IPS-18c (cell line): ENCODE measurements around the gene TSPAN31.
"Not testable (repeated sequence)": the region's sequence is repeated elsewhere in the genome, so short reads cannot be mapped to it uniquely, and the experiment has no call there.

Experiments
- H3K4me3 ChIP-seq: 2 replicates; pipeline ENCODE4 v1.7.0; 2013; ENCODE audit warnings: low read depth, mild to moderate bottlenecking, low read length, moderate library complexity; ENCODE audit not compliant: insufficient read depth
- H3K9me3 ChIP-seq: one replicate; pipeline ENCODE4 v1.6.1; 2013; ENCODE audit warnings: mild to moderate bottlenecking, low read length, moderate library complexity; ENCODE audit not compliant: control insufficient read depth, insufficient read depth

The TSPAN31 gene

DNA sequence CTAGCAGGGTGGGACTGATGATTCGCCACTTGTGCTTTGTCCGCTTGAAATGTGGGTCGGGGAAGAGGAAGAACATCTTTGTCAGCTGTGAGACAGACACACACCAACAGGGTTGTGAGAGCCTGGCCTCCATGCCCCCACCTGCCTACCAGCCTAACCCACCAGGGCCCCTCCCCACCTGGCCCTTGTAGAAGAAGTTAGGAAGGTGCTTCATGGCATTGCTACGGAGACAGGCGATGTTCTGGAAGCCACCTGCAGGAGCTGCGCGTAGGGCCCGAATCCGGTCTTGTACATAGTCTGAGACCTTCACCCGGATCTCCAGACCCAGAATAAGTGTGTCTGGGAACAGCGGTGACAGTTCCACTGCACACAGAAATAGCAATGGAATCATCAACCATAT is 24.8 kb downstream of the TSPAN31 start:
- Histone ChIP-seq H3K4me3 (no peak overlapping the region), H3K9me3 (no peaks in the 10 kb centered on the region)

DNA sequence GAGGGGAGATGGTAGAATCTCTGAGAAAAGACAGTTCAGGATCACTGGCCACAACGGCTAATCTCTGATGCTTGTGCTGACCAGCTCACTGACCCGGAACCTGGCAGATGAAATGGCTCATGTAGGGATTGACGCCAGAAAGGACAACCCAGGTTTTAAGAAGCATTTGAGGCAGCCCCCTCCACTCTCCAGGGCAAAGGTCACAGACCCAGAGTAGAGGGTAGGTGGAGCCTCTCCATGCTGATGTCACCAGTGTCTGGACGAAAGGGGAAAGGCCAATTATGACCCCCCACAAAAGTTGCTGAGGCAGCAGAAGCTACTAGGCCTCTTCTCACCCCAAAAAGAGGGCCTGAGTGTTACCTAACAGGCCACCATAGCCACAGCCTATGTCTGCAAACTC is 25.9 kb downstream of the TSPAN31 start:
- H3K9me3 ChIP-seq = no peaks in the 10 kb centered on the region
- no peak overlapping the region for H3K4me3 ChIP-seq

DNA sequence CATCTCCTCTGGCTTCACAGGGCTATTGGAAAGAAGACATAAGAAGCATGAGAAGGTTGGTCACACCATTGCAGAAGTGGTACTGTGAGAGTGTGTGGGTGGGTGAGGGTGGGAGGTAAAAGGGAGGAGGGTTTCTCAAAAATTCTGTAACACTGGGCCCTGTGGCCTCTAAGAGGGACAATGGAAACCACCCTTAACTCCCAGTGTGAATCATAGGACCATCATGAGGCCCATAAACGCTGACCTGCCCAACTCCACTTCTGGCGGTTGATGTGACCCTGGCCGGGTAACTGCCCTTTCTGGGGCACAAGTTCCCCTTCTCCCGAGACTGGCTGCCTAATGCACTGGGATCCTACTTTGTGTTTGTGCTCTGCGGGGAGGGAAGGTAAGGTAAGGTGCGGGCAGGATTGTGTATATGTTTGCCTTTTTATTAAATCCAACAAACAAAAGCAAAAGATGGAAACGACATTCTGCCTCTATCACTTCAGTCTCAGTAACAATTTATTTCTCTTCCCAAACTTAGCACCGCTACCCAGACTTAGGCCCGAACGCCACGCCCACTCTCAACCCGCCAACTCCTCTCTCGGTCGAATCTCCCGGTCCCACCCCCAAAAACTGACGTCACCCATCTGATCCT is 26.5 kb downstream of the TSPAN31 start:
- Histone ChIP-seq H3K4me3 (peak overlapping the region; percentile 100), H3K9me3 (no peaks in the 10 kb centered on the region)

- peak within 1 kb of the TSS; percentile 100 for H3K4me3 ChIP-seq
- no peaks in the 10 kb centered on the region for H3K9me3 ChIP-seq
Measured at GRCh38 chr12:57771873-57772428, 27.1 kb downstream of the TSPAN31 start, which contains the start of gene METTL1. Gene METTL1 (minus strand): TSS chr12:57772105. CDS start chr12:57772083, 22 bp downstream.

DNA sequence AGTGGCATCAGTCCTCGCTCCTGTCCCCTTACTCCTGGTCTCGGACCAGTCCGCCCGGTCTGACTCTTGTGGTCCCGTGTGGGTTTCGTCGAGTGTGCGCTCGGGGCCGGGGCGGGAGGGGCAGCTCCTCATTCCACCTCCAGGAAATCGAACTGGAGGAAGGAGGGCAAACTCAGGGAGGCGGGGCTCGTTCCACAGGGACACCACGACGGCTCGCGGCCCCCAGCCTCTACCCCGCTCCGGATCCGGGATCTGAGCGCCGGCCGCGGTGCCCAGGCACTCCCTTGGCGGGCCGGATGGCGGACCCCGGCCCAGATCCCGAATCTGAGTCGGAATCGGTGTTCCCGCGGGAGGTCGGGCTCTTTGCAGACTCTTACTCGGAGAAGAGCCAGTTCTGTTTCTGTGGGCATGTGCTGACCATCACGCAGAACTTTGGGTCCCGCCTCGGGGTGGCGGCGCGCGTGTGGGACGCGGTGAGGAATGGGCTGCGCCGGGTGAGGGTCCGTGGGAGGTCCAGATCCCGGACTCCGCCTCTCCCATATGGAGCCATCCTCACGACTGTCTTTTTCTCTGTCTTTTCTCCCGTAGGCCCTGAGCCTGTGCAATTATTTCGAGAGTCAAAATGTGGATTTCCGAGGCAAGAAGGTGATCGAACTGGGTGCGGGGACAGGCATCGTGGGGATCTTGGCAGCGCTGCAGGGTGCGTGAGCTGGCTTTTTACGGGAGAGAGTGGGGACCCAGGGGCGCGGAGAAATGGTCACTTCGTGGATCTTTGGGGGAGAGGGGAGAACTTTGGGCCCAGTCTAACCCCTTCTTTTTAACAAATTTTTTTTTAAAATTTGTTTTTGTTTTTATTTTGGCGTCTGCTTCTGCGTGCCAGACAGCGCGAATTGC is 27.8 kb downstream of the TSPAN31 start, which contains the start of gene EEF1AKMT3:
EEF1AKMT3 (plus strand) TSS at position 186 of the 894 bp plus-strand sequence; CDS start at position 297, 111 bp downstream.
- H3K4me3 ChIP-seq = peak within 1 kb of the TSS; percentile 100
- H3K9me3 ChIP-seq = no peaks in the 10 kb centered on the region

GRCh38 chr12:57774634-57775033 is 29.8 kb downstream of the TSPAN31 start:
- H3K9me3 ChIP-seq, H3K4me3 ChIP-seq: not testable (repeated sequence)

- no peaks in the 10 kb centered on the region for H3K9me3 ChIP-seq
- no peak overlapping the region for H3K4me3 ChIP-seq
Measured at GRCh38 chr12:57775044-57775443, 30.2 kb downstream of the TSPAN31 start.

DNA sequence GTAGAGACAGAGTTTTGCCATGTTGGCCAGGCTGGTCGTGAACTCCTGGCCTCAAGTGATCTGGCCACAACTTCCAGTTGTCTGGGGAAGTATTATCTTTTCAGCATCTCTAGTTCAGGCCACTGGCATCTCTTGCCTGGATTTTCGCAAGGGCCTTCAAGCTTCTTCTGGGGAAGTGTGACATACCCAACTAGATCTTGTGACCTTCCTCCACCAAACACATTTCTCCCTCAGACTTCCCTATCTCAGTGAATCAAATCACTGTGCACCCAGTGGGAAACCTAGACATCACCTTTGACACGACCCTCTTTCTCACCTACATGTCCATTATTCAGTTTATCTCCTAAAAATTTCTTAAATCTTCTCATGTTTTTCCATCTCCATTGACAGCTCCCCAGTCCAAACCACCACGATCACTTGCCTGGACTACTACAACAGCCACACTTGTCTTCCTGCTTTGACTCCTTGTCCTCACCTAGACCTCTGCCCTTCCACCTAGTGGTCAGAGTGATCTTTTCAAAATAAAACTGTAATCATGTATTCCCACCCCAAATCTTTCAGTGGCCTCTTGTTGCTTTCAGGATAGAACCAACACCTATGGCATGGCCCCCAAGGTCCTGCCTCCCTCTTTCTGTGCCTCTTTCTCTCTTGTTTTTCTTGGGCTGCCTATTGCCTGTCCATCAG is 30.9 kb downstream of the TSPAN31 start:
- no peak overlapping the region for H3K4me3 ChIP-seq
- H3K9me3 ChIP-seq = no peaks in the 10 kb centered on the region

GRCh38 chr12:57776247-57776587 is 31.4 kb downstream of the TSPAN31 start:
- no peaks in the 10 kb centered on the region for H3K9me3 ChIP-seq
- H3K4me3 ChIP-seq = no peak overlapping the region

DNA sequence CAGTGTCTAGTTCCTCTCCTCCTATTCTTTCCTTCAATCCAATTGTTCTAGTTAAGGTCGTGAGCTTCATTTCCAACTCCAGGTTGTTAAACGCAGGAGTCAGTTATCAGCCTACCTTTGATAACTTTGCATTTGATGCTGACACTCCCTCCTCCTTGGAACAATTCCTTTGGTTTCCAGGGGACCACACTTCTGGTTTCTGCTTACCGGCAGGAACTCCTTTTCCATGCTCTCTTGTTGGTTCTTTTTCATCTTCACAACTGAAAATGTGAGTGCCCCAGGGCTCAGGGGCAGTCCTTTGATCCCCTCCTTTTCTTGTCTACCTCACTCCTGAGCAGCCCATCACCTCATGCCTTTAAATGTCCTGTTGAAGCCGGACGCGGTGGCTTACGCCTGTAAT is 32.5 kb downstream of the TSPAN31 start:
- Histone ChIP-seq H3K9me3 (no peaks in the 10 kb centered on the region), H3K4me3 (no peak overlapping the region)

DNA sequence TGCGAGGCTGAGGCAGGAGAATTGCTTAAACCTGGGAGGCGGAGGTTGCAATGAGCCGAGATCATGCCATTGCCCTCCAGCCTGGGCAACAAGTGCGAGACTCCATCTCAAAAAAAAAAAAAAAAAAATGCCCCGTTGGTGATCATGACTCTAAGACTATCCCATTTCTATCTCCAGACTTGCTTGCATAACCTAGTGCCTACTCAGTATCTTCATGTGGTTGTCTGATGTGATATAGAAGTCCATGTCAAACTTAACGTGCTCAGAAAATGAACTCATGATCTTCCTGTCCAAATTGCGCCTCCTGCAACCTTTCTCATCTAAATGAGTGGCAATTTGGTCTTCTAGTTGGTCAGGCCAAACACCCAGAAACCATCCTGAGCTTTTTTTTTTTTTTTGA is 33.1 kb downstream of the TSPAN31 start:
- Histone ChIP-seq H3K9me3 (no peaks in the 10 kb centered on the region), H3K4me3 (no peak overlapping the region)

DNA sequence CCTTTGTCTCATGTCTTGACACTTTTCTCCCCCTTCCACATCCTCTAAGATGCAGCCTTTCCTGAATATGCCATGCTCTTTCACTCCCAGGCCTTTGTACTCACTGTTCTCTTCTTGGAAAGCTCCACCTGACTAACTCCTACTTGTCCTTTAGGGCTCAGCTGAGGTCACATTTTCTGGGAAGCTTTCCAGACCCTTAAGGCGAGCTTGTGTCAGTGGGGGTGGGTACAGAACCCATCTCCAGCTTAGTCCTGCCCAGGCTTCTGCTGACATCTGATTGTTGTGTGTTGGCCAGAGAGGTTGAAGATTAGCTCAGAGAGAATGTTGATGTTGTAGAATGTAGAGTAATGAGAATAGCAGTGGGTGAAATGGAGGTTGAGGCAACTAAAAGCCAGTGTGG is 34.9 kb downstream of the TSPAN31 start:
- Histone ChIP-seq H3K4me3 (no peak overlapping the region), H3K9me3 (no peaks in the 10 kb centered on the region)

- no peaks in the 10 kb centered on the region for H3K9me3 ChIP-seq
Measured at GRCh38 chr12:57780284-57780897, 35.6 kb downstream of the TSPAN31 start.

DNA sequence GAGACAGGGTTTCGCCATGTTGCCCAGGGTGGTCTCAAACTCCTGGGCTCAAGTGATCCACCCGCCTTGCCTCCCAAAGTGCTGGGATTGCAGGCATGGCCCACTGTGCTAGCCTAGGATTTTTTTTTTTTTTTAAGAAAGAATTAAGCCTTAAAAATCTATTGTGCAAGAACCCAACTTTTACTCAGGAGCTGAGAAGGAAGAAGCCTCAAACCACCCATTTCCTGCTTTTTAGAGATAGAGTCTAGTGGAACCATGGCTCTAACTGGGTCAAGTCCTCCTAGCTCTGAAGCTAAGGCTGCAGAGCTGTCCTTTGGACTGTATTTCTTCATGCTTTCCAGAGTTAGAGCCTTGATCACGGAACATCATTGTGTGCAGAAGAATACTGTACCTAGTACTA is 36.4 kb downstream of the TSPAN31 start:
- Histone ChIP-seq H3K9me3 (no peaks in the 10 kb centered on the region), H3K4me3 (no peak overlapping the region)

More at GRCh38 chr12:57780284-57780897, 35.6 kb downstream of the TSPAN31 start:
- no peak overlapping the region for H3K4me3 ChIP-seq

DNA sequence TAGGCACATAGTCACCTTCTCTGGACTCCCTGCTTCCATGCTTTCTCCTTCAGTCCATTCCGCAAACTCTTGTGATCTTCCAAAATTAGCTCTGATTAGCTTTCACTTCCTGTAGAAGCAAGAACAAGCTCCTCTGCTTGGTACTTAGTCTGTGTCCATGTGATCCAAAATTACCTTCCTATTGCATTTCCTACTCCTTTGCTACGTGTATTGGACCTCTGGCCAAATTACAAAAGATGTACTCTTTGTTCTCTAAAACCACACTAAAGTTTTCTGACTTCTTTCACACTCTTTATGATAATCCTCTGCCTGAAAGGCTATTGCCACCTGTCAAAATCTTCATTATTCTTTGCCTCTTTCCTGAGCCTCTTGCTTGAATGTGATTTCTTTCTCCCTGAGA is 37.0 kb downstream of the TSPAN31 start:
- H3K9me3 ChIP-seq = no peaks in the 10 kb centered on the region
- H3K4me3 ChIP-seq = no peak overlapping the region

DNA sequence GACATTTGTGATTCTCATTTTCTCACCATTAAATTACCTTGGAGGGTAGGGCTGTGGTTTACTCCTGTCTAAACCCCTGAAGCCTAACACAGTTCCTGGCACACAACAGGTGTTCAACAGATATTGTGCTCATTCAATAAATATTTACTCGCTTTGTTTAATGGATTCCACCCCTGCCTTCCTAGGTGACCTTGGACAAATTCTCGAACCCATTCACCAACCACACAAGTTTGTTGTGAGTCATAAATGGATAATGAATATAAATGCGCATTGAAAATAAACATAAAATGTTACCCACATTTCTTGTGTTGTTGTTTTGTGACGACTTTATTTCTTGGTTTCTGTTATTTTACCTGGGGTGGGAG is 37.4 kb downstream of the TSPAN31 start:
- no peak overlapping the region; the same call in 1 of the 2 replicates for H3K4me3 ChIP-seq
- H3K9me3 ChIP-seq = no peaks in the 10 kb centered on the region
